GM23338 (cell line): Measurements from ENCODE around the gene WDR62.

ENCODE experiments used
- CREB1 ChIP-seq: fragments of 250-450 bp; sonication (Bioruptor Pico); IDR thresholded peaks from 2 replicates; pipeline ENCODE4 v1.5.0; 2020; ENCODE audit warnings: low read depth, mild to moderate bottlenecking, moderate library complexity
- EZH2 ChIP-seq: fragments of 200-600 bp; sonication (generic); IDR thresholded peaks from one replicate; pipeline ENCODE4 v1.8.0; 2017; ENCODE audit warnings: antibody characterized with exemption, mild to moderate bottlenecking, low read depth; ENCODE audit not compliant: unreplicated experiment
- EZH2phosphoT487 ChIP-seq: fragments of 200-600 bp; sonication (generic); IDR thresholded peaks from one replicate; pipeline ENCODE4 v1.8.1; 2018; ENCODE audit warnings: antibody characterized with exemption; ENCODE audit not compliant: unreplicated experiment
- JUNB ChIP-seq: IDR thresholded peaks from one replicate; pipeline ENCODE4 v1.6.1; 2016; ENCODE audit warnings: antibody characterized with exemption; ENCODE audit not compliant: unreplicated experiment
- NANOG ChIP-seq: IDR thresholded peaks from 2 replicates; pipeline ENCODE4 v1.6.1; 2016; ENCODE audit warnings: antibody characterized with exemption, borderline replicate concordance
- POLR2AphosphoS5 ChIP-seq: IDR thresholded peaks from 2 replicates; pipeline ENCODE4 v1.6.1; 2016; ENCODE audit warnings: antibody characterized with exemption, low read depth
- STAT1 ChIP-seq: IDR thresholded peaks from one replicate; pipeline ENCODE4 v1.6.1; 2016; ENCODE audit warnings: antibody characterized with exemption; ENCODE audit not compliant: unreplicated experiment
- ZNF114 ChIP-seq: fragments of 250-450 bp; sonication (Bioruptor Pico); IDR thresholded peaks from 2 replicates; pipeline ENCODE4 v1.5.0; 2020; ENCODE audit warnings: mild to moderate bottlenecking, moderate library complexity
- ZNF331 ChIP-seq: fragments of 250-450 bp; sonication (Bioruptor Pico); IDR thresholded peaks from 2 replicates; pipeline ENCODE4 v1.5.0; 2020; ENCODE audit warnings: low read depth, mild to moderate bottlenecking, moderate library complexity
- TF ChIP-seq, protein P1 (sequence below), 2 experiments: fragments of 200-600 bp in 1 of 2; sonication (generic) in 1 of 2; conservative IDR thresholded peaks; 2 replicates each; pipeline versions ENCODE4 v1.5.1 to v1.6.1; 2016 to 2017; ENCODE audit warnings: antibody characterized with exemption in 2 of 2, low read depth in 2 of 2, mild to moderate bottlenecking in 2 of 2, moderate library complexity in 1 of 2
- TF ChIP-seq, protein P2 (sequence below): IDR thresholded peaks from one replicate; pipeline ENCODE4 v1.6.1; 2018; ENCODE audit warnings: antibody characterized with exemption; ENCODE audit not compliant: unreplicated experiment
- TF ChIP-seq, protein P3 (sequence below): IDR thresholded peaks from 2 replicates; pipeline ENCODE4 v1.6.1; 2016; ENCODE audit warnings: antibody characterized with exemption
- TF ChIP-seq, protein P4 (sequence below): fragments of 250-450 bp; sonication (Bioruptor Pico); IDR thresholded peaks from 2 replicates; pipeline ENCODE4 v1.5.0; 2020; ENCODE audit warnings: mild to moderate bottlenecking, moderate library complexity

DNA sequence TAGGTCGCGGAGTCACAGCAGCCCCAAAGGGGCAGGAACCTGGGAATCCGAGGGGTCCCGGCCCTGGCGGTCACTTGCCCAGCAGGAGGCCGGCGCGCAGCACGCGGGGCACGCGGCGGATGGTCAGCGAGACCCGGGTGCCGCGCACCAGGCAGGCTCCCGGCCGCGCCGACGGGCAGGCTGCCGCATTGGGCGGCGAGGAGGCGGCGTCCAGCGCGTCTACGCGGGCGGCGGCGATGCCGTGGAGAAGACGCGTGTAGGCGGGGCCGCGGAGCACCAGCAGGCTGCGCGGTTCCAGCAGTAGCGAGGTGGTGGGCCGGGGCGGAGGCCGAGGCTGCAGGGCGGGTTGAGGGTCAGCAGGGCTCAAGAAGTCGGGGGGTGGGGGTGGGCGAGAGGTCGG is 45.5 kb upstream of the WDR62 start:
- TF ChIP-seq, protein P1, sequence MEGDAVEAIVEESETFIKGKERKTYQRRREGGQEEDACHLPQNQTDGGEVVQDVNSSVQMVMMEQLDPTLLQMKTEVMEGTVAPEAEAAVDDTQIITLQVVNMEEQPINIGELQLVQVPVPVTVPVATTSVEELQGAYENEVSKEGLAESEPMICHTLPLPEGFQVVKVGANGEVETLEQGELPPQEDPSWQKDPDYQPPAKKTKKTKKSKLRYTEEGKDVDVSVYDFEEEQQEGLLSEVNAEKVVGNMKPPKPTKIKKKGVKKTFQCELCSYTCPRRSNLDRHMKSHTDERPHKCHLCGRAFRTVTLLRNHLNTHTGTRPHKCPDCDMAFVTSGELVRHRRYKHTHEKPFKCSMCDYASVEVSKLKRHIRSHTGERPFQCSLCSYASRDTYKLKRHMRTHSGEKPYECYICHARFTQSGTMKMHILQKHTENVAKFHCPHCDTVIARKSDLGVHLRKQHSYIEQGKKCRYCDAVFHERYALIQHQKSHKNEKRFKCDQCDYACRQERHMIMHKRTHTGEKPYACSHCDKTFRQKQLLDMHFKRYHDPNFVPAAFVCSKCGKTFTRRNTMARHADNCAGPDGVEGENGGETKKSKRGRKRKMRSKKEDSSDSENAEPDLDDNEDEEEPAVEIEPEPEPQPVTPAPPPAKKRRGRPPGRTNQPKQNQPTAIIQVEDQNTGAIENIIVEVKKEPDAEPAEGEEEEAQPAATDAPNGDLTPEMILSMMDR (conservative IDR thresholded peaks at IDR 0.05; ENCODE audit: low read depth in 2 of 2) = no peak
- TF ChIP-seq EZH2 (no peak), NANOG (no peak), EZH2phosphoT487 (no peak), POLR2AphosphoS5 (peak; percentile 58), JUNB (no peak), CREB1 (CRISPR knock-in tag) (peak; percentile 58; the same call in 1 of the 2 replicates), STAT1 (no peak), ZNF331 (CRISPR knock-in tag) (no peak), ZNF114 (no peak)
- TF ChIP-seq, protein P2, sequence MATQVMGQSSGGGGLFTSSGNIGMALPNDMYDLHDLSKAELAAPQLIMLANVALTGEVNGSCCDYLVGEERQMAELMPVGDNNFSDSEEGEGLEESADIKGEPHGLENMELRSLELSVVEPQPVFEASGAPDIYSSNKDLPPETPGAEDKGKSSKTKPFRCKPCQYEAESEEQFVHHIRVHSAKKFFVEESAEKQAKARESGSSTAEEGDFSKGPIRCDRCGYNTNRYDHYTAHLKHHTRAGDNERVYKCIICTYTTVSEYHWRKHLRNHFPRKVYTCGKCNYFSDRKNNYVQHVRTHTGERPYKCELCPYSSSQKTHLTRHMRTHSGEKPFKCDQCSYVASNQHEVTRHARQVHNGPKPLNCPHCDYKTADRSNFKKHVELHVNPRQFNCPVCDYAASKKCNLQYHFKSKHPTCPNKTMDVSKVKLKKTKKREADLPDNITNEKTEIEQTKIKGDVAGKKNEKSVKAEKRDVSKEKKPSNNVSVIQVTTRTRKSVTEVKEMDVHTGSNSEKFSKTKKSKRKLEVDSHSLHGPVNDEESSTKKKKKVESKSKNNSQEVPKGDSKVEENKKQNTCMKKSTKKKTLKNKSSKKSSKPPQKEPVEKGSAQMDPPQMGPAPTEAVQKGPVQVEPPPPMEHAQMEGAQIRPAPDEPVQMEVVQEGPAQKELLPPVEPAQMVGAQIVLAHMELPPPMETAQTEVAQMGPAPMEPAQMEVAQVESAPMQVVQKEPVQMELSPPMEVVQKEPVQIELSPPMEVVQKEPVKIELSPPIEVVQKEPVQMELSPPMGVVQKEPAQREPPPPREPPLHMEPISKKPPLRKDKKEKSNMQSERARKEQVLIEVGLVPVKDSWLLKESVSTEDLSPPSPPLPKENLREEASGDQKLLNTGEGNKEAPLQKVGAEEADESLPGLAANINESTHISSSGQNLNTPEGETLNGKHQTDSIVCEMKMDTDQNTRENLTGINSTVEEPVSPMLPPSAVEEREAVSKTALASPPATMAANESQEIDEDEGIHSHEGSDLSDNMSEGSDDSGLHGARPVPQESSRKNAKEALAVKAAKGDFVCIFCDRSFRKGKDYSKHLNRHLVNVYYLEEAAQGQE = no peak
- TF ChIP-seq, protein P3, sequence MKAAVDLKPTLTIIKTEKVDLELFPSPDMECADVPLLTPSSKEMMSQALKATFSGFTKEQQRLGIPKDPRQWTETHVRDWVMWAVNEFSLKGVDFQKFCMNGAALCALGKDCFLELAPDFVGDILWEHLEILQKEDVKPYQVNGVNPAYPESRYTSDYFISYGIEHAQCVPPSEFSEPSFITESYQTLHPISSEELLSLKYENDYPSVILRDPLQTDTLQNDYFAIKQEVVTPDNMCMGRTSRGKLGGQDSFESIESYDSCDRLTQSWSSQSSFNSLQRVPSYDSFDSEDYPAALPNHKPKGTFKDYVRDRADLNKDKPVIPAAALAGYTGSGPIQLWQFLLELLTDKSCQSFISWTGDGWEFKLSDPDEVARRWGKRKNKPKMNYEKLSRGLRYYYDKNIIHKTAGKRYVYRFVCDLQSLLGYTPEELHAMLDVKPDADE = no peak
- TF ChIP-seq, protein P4, sequence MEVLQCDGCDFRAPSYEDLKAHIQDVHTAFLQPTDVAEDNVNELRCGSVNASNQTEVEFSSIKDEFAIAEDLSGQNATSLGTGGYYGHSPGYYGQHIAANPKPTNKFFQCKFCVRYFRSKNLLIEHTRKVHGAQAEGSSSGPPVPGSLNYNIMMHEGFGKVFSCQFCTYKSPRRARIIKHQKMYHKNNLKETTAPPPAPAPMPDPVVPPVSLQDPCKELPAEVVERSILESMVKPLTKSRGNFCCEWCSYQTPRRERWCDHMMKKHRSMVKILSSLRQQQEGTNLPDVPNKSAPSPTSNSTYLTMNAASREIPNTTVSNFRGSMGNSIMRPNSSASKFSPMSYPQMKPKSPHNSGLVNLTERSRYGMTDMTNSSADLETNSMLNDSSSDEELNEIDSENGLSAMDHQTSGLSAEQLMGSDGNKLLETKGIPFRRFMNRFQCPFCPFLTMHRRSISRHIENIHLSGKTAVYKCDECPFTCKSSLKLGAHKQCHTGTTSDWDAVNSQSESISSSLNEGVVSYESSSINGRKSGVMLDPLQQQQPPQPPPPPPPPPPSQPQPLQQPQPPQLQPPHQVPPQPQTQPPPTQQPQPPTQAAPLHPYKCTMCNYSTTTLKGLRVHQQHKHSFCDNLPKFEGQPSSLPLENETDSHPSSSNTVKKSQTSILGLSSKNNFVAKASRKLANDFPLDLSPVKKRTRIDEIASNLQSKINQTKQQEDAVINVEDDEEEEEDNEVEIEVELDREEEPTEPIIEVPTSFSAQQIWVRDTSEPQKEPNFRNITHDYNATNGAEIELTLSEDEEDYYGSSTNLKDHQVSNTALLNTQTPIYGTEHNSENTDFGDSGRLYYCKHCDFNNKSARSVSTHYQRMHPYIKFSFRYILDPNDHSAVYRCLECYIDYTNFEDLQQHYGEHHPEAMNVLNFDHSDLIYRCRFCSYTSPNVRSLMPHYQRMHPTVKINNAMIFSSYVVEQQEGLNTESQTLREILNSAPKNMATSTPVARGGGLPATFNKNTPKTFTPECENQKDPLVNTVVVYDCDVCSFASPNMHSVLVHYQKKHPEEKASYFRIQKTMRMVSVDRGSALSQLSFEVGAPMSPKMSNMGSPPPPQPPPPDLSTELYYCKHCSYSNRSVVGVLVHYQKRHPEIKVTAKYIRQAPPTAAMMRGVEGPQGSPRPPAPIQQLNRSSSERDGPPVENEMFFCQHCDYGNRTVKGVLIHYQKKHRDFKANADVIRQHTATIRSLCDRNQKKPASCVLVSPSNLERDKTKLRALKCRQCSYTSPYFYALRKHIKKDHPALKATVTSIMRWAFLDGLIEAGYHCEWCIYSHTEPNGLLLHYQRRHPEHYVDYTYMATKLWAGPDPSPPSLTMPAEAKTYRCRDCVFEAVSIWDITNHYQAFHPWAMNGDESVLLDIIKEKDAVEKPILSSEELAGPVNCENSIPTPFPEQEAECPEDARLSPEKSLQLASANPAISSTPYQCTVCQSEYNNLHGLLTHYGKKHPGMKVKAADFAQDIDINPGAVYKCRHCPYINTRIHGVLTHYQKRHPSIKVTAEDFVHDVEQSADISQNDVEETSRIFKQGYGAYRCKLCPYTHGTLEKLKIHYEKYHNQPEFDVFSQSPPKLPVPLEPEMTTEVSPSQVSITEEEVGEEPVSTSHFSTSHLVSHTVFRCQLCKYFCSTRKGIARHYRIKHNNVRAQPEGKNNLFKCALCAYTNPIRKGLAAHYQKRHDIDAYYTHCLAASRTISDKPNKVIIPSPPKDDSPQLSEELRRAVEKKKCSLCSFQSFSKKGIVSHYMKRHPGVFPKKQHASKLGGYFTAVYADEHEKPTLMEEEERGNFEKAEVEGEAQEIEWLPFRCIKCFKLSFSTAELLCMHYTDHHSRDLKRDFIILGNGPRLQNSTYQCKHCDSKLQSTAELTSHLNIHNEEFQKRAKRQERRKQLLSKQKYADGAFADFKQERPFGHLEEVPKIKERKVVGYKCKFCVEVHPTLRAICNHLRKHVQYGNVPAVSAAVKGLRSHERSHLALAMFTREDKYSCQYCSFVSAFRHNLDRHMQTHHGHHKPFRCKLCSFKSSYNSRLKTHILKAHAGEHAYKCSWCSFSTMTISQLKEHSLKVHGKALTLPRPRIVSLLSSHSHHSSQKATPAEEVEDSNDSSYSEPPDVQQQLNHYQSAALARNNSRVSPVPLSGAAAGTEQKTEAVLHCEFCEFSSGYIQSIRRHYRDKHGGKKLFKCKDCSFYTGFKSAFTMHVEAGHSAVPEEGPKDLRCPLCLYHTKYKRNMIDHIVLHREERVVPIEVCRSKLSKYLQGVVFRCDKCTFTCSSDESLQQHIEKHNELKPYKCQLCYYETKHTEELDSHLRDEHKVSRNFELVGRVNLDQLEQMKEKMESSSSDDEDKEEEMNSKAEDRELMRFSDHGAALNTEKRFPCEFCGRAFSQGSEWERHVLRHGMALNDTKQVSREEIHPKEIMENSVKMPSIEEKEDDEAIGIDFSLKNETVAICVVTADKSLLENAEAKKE = no peak
